ENCODE data around the gene POLR1C. TPM values are rescaled to one million over a fixed set of nuclear protein-coding genes. Genes with fewer than 3 reads are reported as not detected.

The POLR1C gene
- total RNA-seq, 1 experiment from 2014 or later, result 79.6 TPM

- BruUV-seq (replicated peaks), result no TSS peak
- Mint-ChIP-seq H3K4me1 (ENCODE audit: low read depth, unreplicated experiment) (peaks cover 24% of the 10 kb centered on the region), H3K27ac (ENCODE audit: unreplicated experiment) (no peak overlapping the region), H3K27me3 (ENCODE audit: unreplicated experiment) (no peaks in the 10 kb centered on the region), H3K9me3 (ENCODE audit: low read depth, unreplicated experiment) (no peaks in the 10 kb centered on the region), H3K36me3 (ENCODE audit: insufficient read depth, unreplicated experiment) (peaks cover 3% of the 10 kb centered on the region), H3K4me3 (ENCODE audit: low read depth, unreplicated experiment) (no peak overlapping the region)
- CTCF ChIA-PET, result interaction anchor here (1.0 kb wide), 1 partner anchor 10 kb away, joined by 3 read pairs; no protein-coding TSS in a partner anchor
- intact Hi-C loops (cut with micrococcal nuclease; ENCODE audit: unreplicated experiment), result no loop called here
- TF ChIP-seq CTCF (IDR thresholded peaks at IDR 0.05; ENCODE audit: unreplicated experiment), result no peak
- no peak for DNase-seq
Observed at GRCh38 chr6:43490523-43490939, 26.4 kb upstream of the POLR1C start.

GRCh38 chr6:43491750-43492661, 24.9 kb upstream of the POLR1C start:
- Mint-ChIP-seq H3K27ac (ENCODE audit: unreplicated experiment) (no peak overlapping the region), H3K9me3 (ENCODE audit: low read depth, unreplicated experiment) (no peaks in the 10 kb centered on the region), H3K36me3 (ENCODE audit: insufficient read depth, unreplicated experiment) (peaks cover 10% of the 10 kb centered on the region), H3K27me3 (ENCODE audit: unreplicated experiment) (no peaks in the 10 kb centered on the region), H3K4me3 (ENCODE audit: low read depth, unreplicated experiment) (no peak overlapping the region), H3K4me1 (ENCODE audit: low read depth, unreplicated experiment) (peaks cover 35% of the 10 kb centered on the region)
- no TSS peak for BruUV-seq (replicated peaks)
- CTCF ChIA-PET, result interaction anchor here (0.6 to 1.3 kb wide), 3 partner anchors 14 to 16 kb away, joined by 3 read pairs; partner anchors contain the start of gene TJAP1
- no peak for TF ChIP-seq CTCF (IDR thresholded peaks at IDR 0.05; ENCODE audit: unreplicated experiment)
- intact Hi-C loops (cut with micrococcal nuclease; ENCODE audit: unreplicated experiment), result no loop called here
- peak; percentile 44 for DNase-seq

- CTCF ChIA-PET, result interaction anchor here (0.6 to 1.3 kb wide), 3 partner anchors 14 to 15 kb away, joined by 3 read pairs; partner anchors contain the start of gene TJAP1
- intact Hi-C loops (cut with micrococcal nuclease; ENCODE audit: unreplicated experiment), result no loop called here
- Mint-ChIP-seq H3K9me3 (ENCODE audit: low read depth, unreplicated experiment) (no peaks in the 10 kb centered on the region), H3K36me3 (ENCODE audit: insufficient read depth, unreplicated experiment) (peaks cover 12% of the 10 kb centered on the region), H3K27me3 (ENCODE audit: unreplicated experiment) (no peaks in the 10 kb centered on the region), H3K27ac (ENCODE audit: unreplicated experiment) (no peak overlapping the region), H3K4me1 (ENCODE audit: low read depth, unreplicated experiment) (peaks cover 42% of the 10 kb centered on the region), H3K4me3 (ENCODE audit: low read depth, unreplicated experiment) (no peak overlapping the region)
- no peak for DNase-seq
- no TSS peak for BruUV-seq (replicated peaks)
- no peak for TF ChIP-seq CTCF (IDR thresholded peaks at IDR 0.05; ENCODE audit: unreplicated experiment)
Observed at GRCh38 chr6:43492673-43493072, 24.2 kb upstream of the POLR1C start.

GRCh38 chr6:43493230-43493629, 23.7 kb upstream of the POLR1C start:
- H3K27me3 Mint-ChIP-seq (ENCODE audit: unreplicated experiment), result no peaks in the 10 kb centered on the region
- CTCF ChIA-PET, result interaction anchor here (0.6 to 2.2 kb wide), 3 partner anchors 12 to 107 kb away, joined by 3 to 7 read pairs (median 3); partner anchors contain the start of gene TJAP1
- H3K9me3 Mint-ChIP-seq (ENCODE audit: low read depth, unreplicated experiment), result no peaks in the 10 kb centered on the region
- TF ChIP-seq CTCF (IDR thresholded peaks at IDR 0.05; ENCODE audit: unreplicated experiment), result no peak
- no peak overlapping the region for H3K27ac Mint-ChIP-seq (ENCODE audit: unreplicated experiment)
- intact Hi-C loops (cut with micrococcal nuclease; ENCODE audit: unreplicated experiment), result no loop called here
- peaks cover 15% of the 10 kb centered on the region for H3K36me3 Mint-ChIP-seq (ENCODE audit: insufficient read depth, unreplicated experiment)
- no peak overlapping the region for H3K4me3 Mint-ChIP-seq (ENCODE audit: low read depth, unreplicated experiment)
- DNase-seq, result no peak
- no TSS peak for BruUV-seq (replicated peaks)
- peaks cover 42% of the 10 kb centered on the region for H3K4me1 Mint-ChIP-seq (ENCODE audit: low read depth, unreplicated experiment)

Data from Calu3 (cell line).